IMR-90 (cell line): Measurements from ENCODE around the gene PPP1CA.

ENCODE experiments used
- FOS ChIP-seq: fragments of 150-350 bp; IDR thresholded peaks from 2 replicates; pipeline ENCODE4 v1.6.1; 2016; ENCODE audit warnings: low read depth, low read length
- POLR2A ChIP-seq: IDR thresholded peaks from 2 replicates; pipeline ENCODE4 v1.6.1; 2012; ENCODE audit warnings: mild to moderate bottlenecking, low read depth, low read length
- RAD21 ChIP-seq: IDR thresholded peaks from 2 replicates; pipeline ENCODE4 v1.6.1; 2012; ENCODE audit warnings: low read length, improper control_type of control experiment
- RCOR1 ChIP-seq: IDR thresholded peaks from 2 replicates; pipeline ENCODE4 v1.6.1; 2012; ENCODE audit warnings: mild to moderate bottlenecking, low read length, improper control_type of control experiment; ENCODE audit not compliant: insufficient replicate concordance
- TF ChIP-seq, protein P1 (sequence below): conservative IDR thresholded peaks from 2 replicates; pipeline ENCODE4 v1.5.1; 2012; ENCODE audit warnings: mild to moderate bottlenecking, low read depth, low read length, improper control_type of control experiment
- TF ChIP-seq, protein P2 (sequence below): fragments of 150-350 bp; IDR thresholded peaks from 2 replicates; pipeline ENCODE4 v1.6.1; 2017; ENCODE audit warnings: mild to moderate bottlenecking, antibody characterized with exemption, low read length, low read depth

DNA sequence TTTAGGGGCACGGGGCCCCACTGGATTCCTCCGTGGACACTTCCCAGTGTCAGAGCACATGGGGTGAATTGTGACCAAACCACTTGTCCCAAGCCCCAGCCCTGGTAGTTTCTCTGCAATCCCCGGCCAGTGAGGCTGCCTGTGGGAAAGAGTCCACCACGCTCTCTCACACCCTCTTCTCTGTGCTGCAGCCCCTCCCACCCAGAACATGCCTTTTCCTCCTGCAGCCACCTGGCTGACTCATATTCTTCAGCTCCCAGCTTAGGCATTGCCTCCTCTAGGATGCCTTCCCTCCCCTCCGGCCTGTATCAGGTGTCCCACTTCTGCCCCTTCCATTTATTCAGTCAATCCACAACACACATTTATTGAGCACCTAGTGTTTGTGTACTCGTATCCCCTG, 21.2 kb upstream of the PPP1CA start:
- TF ChIP-seq RCOR1 (no peak), FOS (no peak), RAD21 (no peak), POLR2A (no peak)
- TF ChIP-seq, protein P1, sequence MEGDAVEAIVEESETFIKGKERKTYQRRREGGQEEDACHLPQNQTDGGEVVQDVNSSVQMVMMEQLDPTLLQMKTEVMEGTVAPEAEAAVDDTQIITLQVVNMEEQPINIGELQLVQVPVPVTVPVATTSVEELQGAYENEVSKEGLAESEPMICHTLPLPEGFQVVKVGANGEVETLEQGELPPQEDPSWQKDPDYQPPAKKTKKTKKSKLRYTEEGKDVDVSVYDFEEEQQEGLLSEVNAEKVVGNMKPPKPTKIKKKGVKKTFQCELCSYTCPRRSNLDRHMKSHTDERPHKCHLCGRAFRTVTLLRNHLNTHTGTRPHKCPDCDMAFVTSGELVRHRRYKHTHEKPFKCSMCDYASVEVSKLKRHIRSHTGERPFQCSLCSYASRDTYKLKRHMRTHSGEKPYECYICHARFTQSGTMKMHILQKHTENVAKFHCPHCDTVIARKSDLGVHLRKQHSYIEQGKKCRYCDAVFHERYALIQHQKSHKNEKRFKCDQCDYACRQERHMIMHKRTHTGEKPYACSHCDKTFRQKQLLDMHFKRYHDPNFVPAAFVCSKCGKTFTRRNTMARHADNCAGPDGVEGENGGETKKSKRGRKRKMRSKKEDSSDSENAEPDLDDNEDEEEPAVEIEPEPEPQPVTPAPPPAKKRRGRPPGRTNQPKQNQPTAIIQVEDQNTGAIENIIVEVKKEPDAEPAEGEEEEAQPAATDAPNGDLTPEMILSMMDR, result no peak
- TF ChIP-seq, protein P2, sequence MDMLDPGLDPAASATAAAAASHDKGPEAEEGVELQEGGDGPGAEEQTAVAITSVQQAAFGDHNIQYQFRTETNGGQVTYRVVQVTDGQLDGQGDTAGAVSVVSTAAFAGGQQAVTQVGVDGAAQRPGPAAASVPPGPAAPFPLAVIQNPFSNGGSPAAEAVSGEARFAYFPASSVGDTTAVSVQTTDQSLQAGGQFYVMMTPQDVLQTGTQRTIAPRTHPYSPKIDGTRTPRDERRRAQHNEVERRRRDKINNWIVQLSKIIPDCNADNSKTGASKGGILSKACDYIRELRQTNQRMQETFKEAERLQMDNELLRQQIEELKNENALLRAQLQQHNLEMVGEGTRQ, result no peak
